ENCODE data around the gene OLIG3. TPM values are rescaled to one million over a fixed set of nuclear protein-coding genes. Genes with fewer than 3 reads are reported as not detected.

OLIG3 gene
- total RNA-seq, 1 experiment from 2014 or later: not detected

GRCh38 chr6:137494988-137495702, 951 bp upstream of the OLIG3 start:
- Mint-ChIP-seq H3K4me3 (ENCODE audit: low read depth, unreplicated experiment) (no peak overlapping the region), H3K36me3 (ENCODE audit: insufficient read depth, unreplicated experiment) (no peaks in the 10 kb centered on the region), H3K27me3 (ENCODE audit: unreplicated experiment) (peaks cover 52% of the 10 kb centered on the region), H3K27ac (ENCODE audit: unreplicated experiment) (no peak overlapping the region), H3K4me1 (ENCODE audit: low read depth, unreplicated experiment) (no peaks in the 10 kb centered on the region), H3K9me3 (ENCODE audit: low read depth, unreplicated experiment) (no peaks in the 10 kb centered on the region)
- intact Hi-C loops (cut with micrococcal nuclease; ENCODE audit: unreplicated experiment): no loop called here
- DNase-seq: no peak
- BruUV-seq (replicated peaks): no TSS peak
- TF ChIP-seq CTCF (IDR thresholded peaks at IDR 0.05; ENCODE audit: unreplicated experiment): no peak
- CTCF ChIA-PET: interaction anchor here (0.7 kb wide), 1 partner anchor 994 kb away, joined by 11 read pairs; no protein-coding TSS in a partner anchor

- no peaks in the 10 kb centered on the region for H3K4me1 Mint-ChIP-seq (ENCODE audit: low read depth, unreplicated experiment)
- no peak for DNase-seq
- intact Hi-C loops (cut with micrococcal nuclease; ENCODE audit: unreplicated experiment): no loop called here
- CTCF ChIA-PET: no interaction called here
- no peaks in the 10 kb centered on the region for H3K9me3 Mint-ChIP-seq (ENCODE audit: low read depth, unreplicated experiment)
- no peak for TF ChIP-seq CTCF (IDR thresholded peaks at IDR 0.05; ENCODE audit: unreplicated experiment)
- no peak overlapping the region for H3K4me3 Mint-ChIP-seq (ENCODE audit: low read depth, unreplicated experiment)
- H3K27ac Mint-ChIP-seq (ENCODE audit: unreplicated experiment): no peak overlapping the region
- BruUV-seq (replicated peaks): no TSS peak
- no peaks in the 10 kb centered on the region for H3K36me3 Mint-ChIP-seq (ENCODE audit: insufficient read depth, unreplicated experiment)
- H3K27me3 Mint-ChIP-seq (ENCODE audit: unreplicated experiment): peaks cover 46% of the 10 kb centered on the region
Observed at GRCh38 chr6:137493218-137494038, 766 bp downstream of the OLIG3 start.

- H3K27me3 Mint-ChIP-seq (ENCODE audit: unreplicated experiment): peaks cover 41% of the 10 kb centered on the region
- H3K27ac Mint-ChIP-seq (ENCODE audit: unreplicated experiment): no peak overlapping the region
- no peak for DNase-seq
- intact Hi-C loops (cut with micrococcal nuclease; ENCODE audit: unreplicated experiment): no loop called here
- H3K4me1 Mint-ChIP-seq (ENCODE audit: low read depth, unreplicated experiment): no peaks in the 10 kb centered on the region
- TF ChIP-seq CTCF (IDR thresholded peaks at IDR 0.05; ENCODE audit: unreplicated experiment): no peak
- H3K9me3 Mint-ChIP-seq (ENCODE audit: low read depth, unreplicated experiment): no peaks in the 10 kb centered on the region
- H3K36me3 Mint-ChIP-seq (ENCODE audit: insufficient read depth, unreplicated experiment): no peaks in the 10 kb centered on the region
- no peak overlapping the region for H3K4me3 Mint-ChIP-seq (ENCODE audit: low read depth, unreplicated experiment)
- CTCF ChIA-PET: no interaction called here
- no TSS peak for BruUV-seq (replicated peaks)
Observed at GRCh38 chr6:137492289-137493217, 1.6 kb downstream of the OLIG3 start.

- Mint-ChIP-seq H3K27me3 (ENCODE audit: unreplicated experiment) (peaks cover 41% of the 10 kb centered on the region), H3K4me3 (ENCODE audit: low read depth, unreplicated experiment) (no peak overlapping the region), H3K9me3 (ENCODE audit: low read depth, unreplicated experiment) (no peaks in the 10 kb centered on the region), H3K4me1 (ENCODE audit: low read depth, unreplicated experiment) (no peaks in the 10 kb centered on the region), H3K27ac (ENCODE audit: unreplicated experiment) (no peak overlapping the region), H3K36me3 (ENCODE audit: insufficient read depth, unreplicated experiment) (no peaks in the 10 kb centered on the region)
- intact Hi-C loops (cut with micrococcal nuclease; ENCODE audit: unreplicated experiment): no loop called here
- CTCF ChIA-PET: no interaction called here
- no TSS peak for BruUV-seq (replicated peaks)
- TF ChIP-seq CTCF (IDR thresholded peaks at IDR 0.05; ENCODE audit: unreplicated experiment): no peak
- DNase-seq: no peak
Observed at GRCh38 chr6:137491478-137491877, 2.7 kb downstream of the OLIG3 start.
